Left lung (tissue), 10 donors: Measurements from ENCODE around the gene LAMB4. TPM values are rescaled to one million over a fixed set of nuclear protein-coding genes. Genes with fewer than 3 reads are reported as not detected.

ENCODE experiments used
- ATAC-seq: fragments of 200-7000 bp; cut with Tn5 transposase; one replicate; pipeline ENCODE4 v1.9.1; 2020; ENCODE audit warnings: moderate library complexity
- DNase-seq, 4 donors: peaks; one replicate each; pipeline ENCODE4 v3.0.0-alpha.2; 2013 to 2020
- H3K27ac ChIP-seq, 2 donors: fragments of 200-600 bp; sonication (generic) in 1 of 2; one replicate each; pipeline versions ENCODE4 v1.5.0 to v1.8.0; 2020 to 2021
- H3K27me3 ChIP-seq, 2 donors: fragments of 200-600 bp; sonication (generic) in 1 of 2; one replicate each; pipeline versions ENCODE4 v1.5.0 to v1.8.0; 2020 to 2021
- H3K36me3 ChIP-seq, 2 donors: fragments of 200-600 bp; sonication (generic) in 1 of 2; one replicate each; pipeline versions ENCODE4 v1.5.0 to v1.8.0; 2020 to 2021
- H3K4me1 ChIP-seq, 2 donors: fragments of 200-600 bp; one replicate each; pipeline ENCODE4 v1.8.0; 2021
- H3K4me3 ChIP-seq, 2 donors: fragments of 200-600 bp; sonication (generic) in 1 of 2; one replicate each; pipeline versions ENCODE4 v1.5.0 to v1.8.0; 2020 to 2021; ENCODE audit warnings: mild to moderate bottlenecking in 1 of 2
- H3K9me3 ChIP-seq, 2 donors: fragments of 200-600 bp; sonication (generic) in 1 of 2; one replicate each; pipeline versions ENCODE4 v1.5.0 to v1.8.0; 2020 to 2021
- CTCF ChIP-seq, 2 donors: fragments of 200-600 bp; sonication (generic) in 1 of 2; IDR thresholded peaks; one replicate each; pipeline versions ENCODE4 v1.5.0 to v1.8.0; 2021; ENCODE audit warnings: antibody characterized with exemption in 2 of 2
- intact Hi-C, 2 donors: fragments of 100-400 bp; cut with DNase I; formaldehyde crosslinking; loops; one replicate each; pipeline versions ENCODE4 v1.11.2 to v1.14.2; 2022
- polyA plus RNA-seq, 6 donors: library from polyadenylated mRNA; unstranded; fragments of 120-200 nt; gene quantifications; one replicate each; pipeline ENCODE4 v1.2.1, GENCODE V29; 2013; ENCODE audit not compliant: insufficient read length in 6 of 6
- total RNA-seq, 2 donors: library from RNA; stranded (reverse); fragmentation: NEBNext Ultra II Directional; extraction: Animal tissue kit (Norgen Biotek cat#: 25700); gene quantifications; one replicate each; pipeline ENCODE4 v1.2.1, GENCODE V29; 2021
- donor health status: DM: no; HTN: yes; CAD: no.
- donor health status: DM: no; HTN: no; CAD: no.

Gene LAMB4
- total and polyA plus RNA-seq, 8 donors = 0.10 to 0.37 (median 0.29) TPM; not detected in 1

DNA sequence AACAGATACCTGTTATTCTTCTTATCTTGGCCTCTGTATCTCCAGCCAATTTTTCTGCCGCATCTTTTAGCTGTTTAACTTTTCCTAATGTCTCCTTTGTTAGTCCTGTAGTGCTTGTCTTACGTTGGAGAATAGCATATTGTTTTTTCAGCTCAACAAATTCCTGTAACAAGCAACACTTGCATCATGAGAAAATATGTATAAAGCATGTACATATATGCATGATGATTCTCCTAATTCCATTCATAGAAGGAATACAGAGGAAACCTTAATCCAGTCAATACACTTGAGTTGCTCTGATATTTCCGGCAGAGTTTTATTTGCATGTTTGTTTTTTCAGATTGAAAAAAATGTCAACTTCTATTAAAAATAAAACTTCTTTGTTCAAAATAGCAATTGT, 101.1 kb downstream of the LAMB4 start:
- no peak for DNase-seq
- H3K27me3 ChIP-seq = no peaks in the 10 kb centered on the region
- ATAC-seq = no peak
- no peak overlapping the region for H3K4me3 ChIP-seq
- no peaks in the 10 kb centered on the region for H3K9me3 ChIP-seq
- H3K4me1 ChIP-seq = no peaks in the 10 kb centered on the region
- H3K27ac ChIP-seq = no peak overlapping the region
- no peak for TF ChIP-seq CTCF (IDR thresholded peaks at IDR 0.05)
- intact Hi-C loops = no loop called here
- H3K36me3 ChIP-seq = no peaks in the 10 kb centered on the region

- TF ChIP-seq CTCF (IDR thresholded peaks at IDR 0.05) = no peak
- H3K9me3 ChIP-seq = no peaks in the 10 kb centered on the region
- ATAC-seq (no peak), DNase-seq (no peak)
- no peaks in the 10 kb centered on the region for H3K27me3 ChIP-seq
- H3K4me3 ChIP-seq = no peak overlapping the region
- intact Hi-C loops = no loop called here
- H3K4me1 ChIP-seq = no peaks in the 10 kb centered on the region
- no peak overlapping the region for H3K27ac ChIP-seq
- no peaks in the 10 kb centered on the region for H3K36me3 ChIP-seq
These were observed 102.0 kb downstream of the LAMB4 start for GRCh38 chr7:108028111-108028510.

DNA sequence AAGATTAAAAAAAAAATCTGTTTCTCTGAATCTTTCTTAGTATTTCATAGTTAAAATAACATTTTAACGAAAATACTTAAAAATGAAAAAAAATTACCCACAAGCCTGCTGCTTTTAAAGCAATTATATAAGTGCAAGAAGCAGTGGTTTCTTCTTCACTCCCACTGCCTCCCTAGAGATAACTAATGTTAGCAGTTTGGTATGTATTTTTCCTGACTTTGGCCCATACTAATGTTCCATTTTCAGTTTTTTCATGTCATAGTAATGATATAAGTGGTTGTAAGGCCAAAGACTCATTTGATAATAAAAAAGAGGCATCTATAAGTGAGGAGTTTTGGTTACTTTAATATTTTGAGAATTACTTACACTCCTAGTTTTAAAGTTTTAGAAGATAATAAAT, 102.9 kb downstream of the LAMB4 start:
- DNase-seq = no peak
- Histone ChIP-seq H3K4me1 (no peaks in the 10 kb centered on the region), H3K27ac (no peak overlapping the region), H3K4me3 (no peak overlapping the region), H3K36me3 (no peaks in the 10 kb centered on the region), H3K27me3 (no peaks in the 10 kb centered on the region), H3K9me3 (no peaks in the 10 kb centered on the region)
- TF ChIP-seq CTCF (IDR thresholded peaks at IDR 0.05) = no peak
- intact Hi-C loops = no loop called here
- ATAC-seq = no peak

DNA sequence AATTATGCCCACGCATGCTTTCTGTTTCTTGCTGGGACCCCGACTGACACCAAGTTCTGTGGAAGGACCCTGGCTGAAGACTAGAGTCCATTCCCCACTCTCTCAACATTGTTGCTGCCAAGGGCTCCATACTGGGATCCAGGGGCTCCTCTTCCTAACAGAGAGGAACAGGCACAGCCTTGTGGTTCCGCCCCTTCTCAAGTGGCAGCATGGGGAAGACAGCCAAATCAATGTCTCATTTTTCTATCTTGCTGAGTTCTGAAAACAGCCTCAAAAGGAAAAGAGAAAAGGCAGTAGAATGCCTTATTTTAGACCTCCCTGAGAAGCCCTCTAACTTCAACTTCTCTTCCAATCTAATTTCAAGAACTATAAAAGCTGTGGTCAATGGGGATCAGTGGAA, 103.5 kb downstream of the LAMB4 start:
- H3K9me3 ChIP-seq = no peaks in the 10 kb centered on the region
- TF ChIP-seq CTCF (IDR thresholded peaks at IDR 0.05) = no peak
- H3K27me3 ChIP-seq = no peaks in the 10 kb centered on the region
- ATAC-seq (no peak), DNase-seq (no peak)
- no peaks in the 10 kb centered on the region for H3K4me1 ChIP-seq
- intact Hi-C loops = no loop called here
- no peak overlapping the region for H3K27ac ChIP-seq
- no peak overlapping the region for H3K4me3 ChIP-seq
- H3K36me3 ChIP-seq = no peaks in the 10 kb centered on the region

- Histone ChIP-seq H3K27me3 (no peaks in the 10 kb centered on the region), H3K4me3 (no peak overlapping the region), H3K9me3 (no peaks in the 10 kb centered on the region), H3K27ac (no peak overlapping the region), H3K4me1 (no peaks in the 10 kb centered on the region), H3K36me3 (no peaks in the 10 kb centered on the region)
- TF ChIP-seq CTCF (IDR thresholded peaks at IDR 0.05) = no peak
- no peak for DNase-seq
- intact Hi-C loops = no loop called here
- ATAC-seq = no peak
These were observed 104.0 kb downstream of the LAMB4 start for GRCh38 chr7:108026116-108026515.
